Measurements from ENCODE around the gene NT5DC1.
"Not testable (repeated sequence)": the region's sequence is repeated elsewhere in the genome, so short reads cannot be mapped to it uniquely, and the experiment has no call there.

NT5DC1 gene

DNA sequence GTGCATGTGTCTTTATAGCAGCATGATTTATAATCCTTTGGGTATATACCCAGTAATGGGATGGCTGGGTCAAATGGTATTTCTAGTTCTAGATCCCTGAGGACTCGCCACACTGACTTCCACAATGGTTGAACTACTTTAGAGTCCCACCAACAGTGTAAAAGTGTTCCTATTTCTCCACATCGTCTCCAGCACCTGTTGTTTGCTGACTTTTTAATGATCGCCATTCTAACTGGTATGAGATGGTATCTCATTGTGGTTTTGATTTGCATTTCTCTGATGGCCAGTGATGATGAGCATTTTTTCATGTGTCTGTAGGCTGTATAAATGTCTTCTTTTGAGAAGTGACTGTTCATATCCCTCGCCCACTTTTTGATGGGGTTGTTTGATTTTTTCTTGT lies 184.3 kb downstream of the NT5DC1 start:
- POLR2A ChIA-PET; H3K9me3 ChIP-seq (ENCODE audit: control extremely low read depth in 1 of 5, control insufficient read depth in 4 of 5, insufficient read depth in 2 of 5, low read depth in 1 of 5, low read length in 4 of 5); H3K4me3 ChIP-seq (ENCODE audit: control insufficient read depth in 1 of 7, extremely low read depth in 1 of 7, insufficient read depth in 4 of 7, low read depth in 2 of 7, low read length in 6 of 7); H3K27me3 ChIP-seq (replicated peaks in 2 of 5; ENCODE audit: control insufficient read depth in 4 of 5, insufficient read depth in 5 of 5, low read length in 4 of 5); DNase-seq; H3K27ac ChIP-seq (ENCODE audit: insufficient read depth in 1 of 2, low read depth in 1 of 2, low read length in 2 of 2, poor library complexity in 1 of 2, severe bottlenecking in 2 of 2); H3K36me3 ChIP-seq (ENCODE audit: control insufficient read depth in 4 of 4, insufficient read depth in 4 of 4, low read length in 3 of 4): not testable (repeated sequence)
- no CpG with 5 or more reads among the region's 4 CpGs for WGBS (ENCODE audit: insufficient coverage)
- H3K4me1 ChIP-seq (ENCODE audit: control extremely low read depth in 1 of 4, control insufficient read depth in 4 of 4, insufficient read depth in 4 of 4, low read length in 3 of 4), result peaks cover 9 to 21% (median 11%) of the 10 kb centered on the region in 4 experiments
- CTCF ChIA-PET, result interaction anchor here (2.3 kb wide), 1 partner anchor 16 kb away, joined by 7 read pairs; no protein-coding TSS in a partner anchor

DNA sequence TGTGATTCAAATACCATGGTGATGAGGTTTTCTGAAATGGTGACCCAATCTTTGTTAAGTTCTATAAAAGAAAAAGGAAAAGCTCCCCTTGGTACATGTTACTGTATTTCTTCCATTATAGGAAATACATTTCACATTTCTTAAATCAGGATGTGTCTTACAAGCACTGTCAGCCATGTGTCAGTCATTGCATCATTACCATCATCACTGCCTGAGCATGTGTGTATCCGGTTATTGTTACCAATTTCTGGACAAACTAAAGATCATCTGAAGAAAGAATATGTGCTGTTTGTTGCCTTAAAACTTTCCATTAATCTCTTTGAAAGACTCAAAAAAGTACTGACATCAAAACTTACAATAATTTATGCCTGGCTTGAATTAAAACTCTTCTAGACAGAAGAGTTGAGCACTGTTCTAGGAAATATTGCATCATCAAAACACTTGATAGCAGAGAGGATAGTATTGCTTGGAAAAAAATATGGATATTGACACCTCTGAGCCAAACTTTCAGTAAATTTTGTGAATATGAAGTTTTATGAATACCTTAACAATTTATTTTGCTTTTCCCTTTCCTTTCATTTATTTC lies 186.2 kb downstream of the NT5DC1 start:
- H3K27me3 ChIP-seq (replicated peaks in 2 of 5; ENCODE audit: control insufficient read depth in 4 of 5, insufficient read depth in 5 of 5, low read length in 4 of 5), result no peaks in the 10 kb centered on the region
- no peak overlapping the region for H3K27ac ChIP-seq (ENCODE audit: insufficient read depth in 1 of 2, low read depth in 1 of 2, low read length in 2 of 2, poor library complexity in 1 of 2, severe bottlenecking in 2 of 2)
- H3K4me3 ChIP-seq (ENCODE audit: control insufficient read depth in 1 of 7, extremely low read depth in 1 of 7, insufficient read depth in 4 of 7, low read depth in 2 of 7, low read length in 6 of 7), result no peak overlapping the region
- no peaks in the 10 kb centered on the region for H3K9me3 ChIP-seq (ENCODE audit: control extremely low read depth in 1 of 5, control insufficient read depth in 4 of 5, insufficient read depth in 2 of 5, low read depth in 1 of 5, low read length in 4 of 5)
- no peak for DNase-seq
- POLR2A ChIA-PET, result no interaction called here
- no peaks in the 10 kb centered on the region for H3K36me3 ChIP-seq (ENCODE audit: control insufficient read depth in 4 of 4, insufficient read depth in 4 of 4, low read length in 3 of 4)
- CTCF ChIA-PET, result interaction anchor here (1.0 to 6.1 kb wide), 28 partner anchors 10 to 358 kb away, joined by 3 to 46 read pairs (median 6); partner anchors contain the start of gene CALHM6
- WGBS (ENCODE audit: insufficient coverage), result no CpG with 5 or more reads among the region's 1 CpG
- peaks cover 0 to 5% (median 0%) of the 10 kb centered on the region in 4 experiments for H3K4me1 ChIP-seq (ENCODE audit: control extremely low read depth in 1 of 4, control insufficient read depth in 4 of 4, insufficient read depth in 4 of 4, low read length in 3 of 4)

DNA sequence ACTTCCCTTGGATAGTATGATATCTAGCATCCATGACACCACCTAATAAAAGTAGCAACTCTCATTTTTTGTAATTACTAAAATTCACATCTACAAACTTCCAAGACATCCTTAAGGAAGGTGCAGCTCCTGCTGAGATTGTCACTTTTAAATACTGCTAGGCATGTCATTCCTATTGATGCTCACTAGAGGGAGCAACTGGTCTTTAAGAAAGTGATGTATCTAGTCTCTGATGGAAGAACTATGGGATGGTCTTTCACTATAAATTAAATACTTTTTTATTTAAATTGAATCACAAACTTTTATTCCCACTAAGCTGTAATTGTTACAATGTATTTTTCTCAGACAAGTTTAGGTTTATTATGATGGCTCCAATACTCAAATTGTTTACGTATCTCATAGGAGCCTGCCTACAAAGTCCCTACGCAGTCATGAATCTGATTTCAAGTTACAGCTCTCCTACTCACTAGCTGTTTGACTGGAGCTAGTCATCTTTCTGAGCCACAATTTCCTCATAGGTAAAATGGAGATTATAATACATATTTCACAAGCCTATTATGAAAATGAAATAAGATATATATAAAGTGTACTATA lies 187.1 kb downstream of the NT5DC1 start:
- ChIA-PET CTCF (interaction anchor here (0.7 to 6.1 kb wide), 49 partner anchors 8 to 374 kb away, joined by 3 to 46 read pairs (median 4); partner anchors contain the start of genes CALHM6, RWDD1 and TSPYL1), POLR2A (no interaction called here)
- Histone ChIP-seq H3K4me3 (ENCODE audit: control insufficient read depth in 1 of 7, extremely low read depth in 1 of 7, insufficient read depth in 4 of 7, low read depth in 2 of 7, low read length in 6 of 7) (no peak overlapping the region), H3K27ac (ENCODE audit: insufficient read depth in 1 of 2, low read depth in 1 of 2, low read length in 2 of 2, poor library complexity in 1 of 2, severe bottlenecking in 2 of 2) (no peak overlapping the region), H3K27me3 (replicated peaks in 2 of 5; ENCODE audit: control insufficient read depth in 4 of 5, insufficient read depth in 5 of 5, low read length in 4 of 5) (no peaks in the 10 kb centered on the region), H3K4me1 (ENCODE audit: control extremely low read depth in 1 of 4, control insufficient read depth in 4 of 4, insufficient read depth in 4 of 4, low read length in 3 of 4) (peaks cover 0 to 5% (median 0%) of the 10 kb centered on the region in 4 experiments), H3K9me3 (ENCODE audit: control extremely low read depth in 1 of 5, control insufficient read depth in 4 of 5, insufficient read depth in 2 of 5, low read depth in 1 of 5, low read length in 4 of 5) (no peaks in the 10 kb centered on the region), H3K36me3 (ENCODE audit: control insufficient read depth in 4 of 4, insufficient read depth in 4 of 4, low read length in 3 of 4) (no peaks in the 10 kb centered on the region)
- no CpG with 5 or more reads among the region's 2 CpGs for WGBS (ENCODE audit: insufficient coverage)
- DNase-seq, result peak; percentile 52 to 65 (median 59)

DNA sequence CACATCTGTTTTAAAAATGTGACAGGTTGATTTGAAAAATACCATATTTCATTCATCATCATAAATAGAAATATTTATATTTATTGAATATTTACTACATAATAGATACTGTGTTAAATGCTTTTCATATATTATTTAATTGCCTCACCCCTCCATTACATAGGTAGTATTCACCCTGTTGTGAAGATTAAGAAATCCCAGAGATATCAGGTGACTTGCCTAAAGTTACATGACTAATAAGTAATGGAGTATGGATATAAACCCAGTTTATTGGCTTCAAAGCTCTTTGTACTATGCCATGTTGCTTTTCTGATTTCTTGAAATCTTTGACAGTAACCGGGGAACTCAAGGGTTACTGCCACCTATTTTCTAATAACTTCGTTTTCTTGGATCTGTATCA lies 189.2 kb downstream of the NT5DC1 start:
- H3K4me1 ChIP-seq (ENCODE audit: control extremely low read depth in 1 of 4, control insufficient read depth in 4 of 4, insufficient read depth in 4 of 4, low read length in 3 of 4), result no peaks in the 10 kb centered on the region
- DNase-seq, result no peak
- H3K9me3 ChIP-seq (ENCODE audit: control extremely low read depth in 1 of 5, control insufficient read depth in 4 of 5, insufficient read depth in 2 of 5, low read depth in 1 of 5, low read length in 4 of 5), result no peaks in the 10 kb centered on the region
- no peak overlapping the region for H3K4me3 ChIP-seq (ENCODE audit: control insufficient read depth in 1 of 7, extremely low read depth in 1 of 7, insufficient read depth in 4 of 7, low read depth in 2 of 7, low read length in 6 of 7)
- H3K27ac ChIP-seq (ENCODE audit: insufficient read depth in 1 of 2, low read depth in 1 of 2, low read length in 2 of 2, poor library complexity in 1 of 2, severe bottlenecking in 2 of 2), result no peak overlapping the region
- no peaks in the 10 kb centered on the region for H3K36me3 ChIP-seq (ENCODE audit: control insufficient read depth in 4 of 4, insufficient read depth in 4 of 4, low read length in 3 of 4)
- CTCF ChIA-PET, result interaction anchor here (0.9 to 6.1 kb wide), 8 partner anchors 10 to 273 kb away, joined by 3 to 46 read pairs (median 4); no protein-coding TSS in a partner anchor
- POLR2A ChIA-PET, result no interaction called here
- H3K27me3 ChIP-seq (replicated peaks in 2 of 5; ENCODE audit: control insufficient read depth in 4 of 5, insufficient read depth in 5 of 5, low read length in 4 of 5), result no peaks in the 10 kb centered on the region
- WGBS (ENCODE audit: insufficient coverage), result no CpG with 5 or more reads among the region's 2 CpGs

DNA sequence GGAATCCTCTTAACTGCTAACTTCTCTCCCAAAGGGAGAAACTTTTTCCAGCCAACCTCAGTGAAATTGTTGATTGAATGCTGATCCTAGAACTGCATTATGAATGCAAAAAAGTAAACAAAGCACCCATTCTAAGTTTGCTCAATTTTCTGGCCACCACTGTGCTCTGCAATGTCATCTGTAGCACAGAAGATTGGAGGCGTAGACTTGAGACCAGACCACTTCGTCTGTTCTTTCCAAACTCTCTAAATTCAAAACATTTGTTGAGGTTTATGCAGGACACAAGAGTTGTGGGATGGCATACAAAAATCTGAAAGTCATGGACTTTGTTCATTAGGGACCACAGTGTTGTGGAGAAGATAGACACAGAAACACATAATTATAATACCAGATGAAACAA lies 190.1 kb downstream of the NT5DC1 start:
- H3K9me3 ChIP-seq (ENCODE audit: control extremely low read depth in 1 of 5, control insufficient read depth in 4 of 5, insufficient read depth in 2 of 5, low read depth in 1 of 5, low read length in 4 of 5), result no peaks in the 10 kb centered on the region
- no peak overlapping the region for H3K27ac ChIP-seq (ENCODE audit: insufficient read depth in 1 of 2, low read depth in 1 of 2, low read length in 2 of 2, poor library complexity in 1 of 2, severe bottlenecking in 2 of 2)
- CTCF ChIA-PET, result interaction anchor here (1.4 to 6.1 kb wide), 3 partner anchors 21 to 272 kb away, joined by 4 to 46 read pairs (median 4); no protein-coding TSS in a partner anchor
- no peaks in the 10 kb centered on the region for H3K4me1 ChIP-seq (ENCODE audit: control extremely low read depth in 1 of 4, control insufficient read depth in 4 of 4, insufficient read depth in 4 of 4, low read length in 3 of 4)
- 100% methylated on average over 1 of the region's 2 CpGs for WGBS (ENCODE audit: insufficient coverage)
- no peaks in the 10 kb centered on the region for H3K36me3 ChIP-seq (ENCODE audit: control insufficient read depth in 4 of 4, insufficient read depth in 4 of 4, low read length in 3 of 4)
- no peaks in the 10 kb centered on the region for H3K27me3 ChIP-seq (replicated peaks in 2 of 5; ENCODE audit: control insufficient read depth in 4 of 5, insufficient read depth in 5 of 5, low read length in 4 of 5)
- no peak overlapping the region for H3K4me3 ChIP-seq (ENCODE audit: control insufficient read depth in 1 of 7, extremely low read depth in 1 of 7, insufficient read depth in 4 of 7, low read depth in 2 of 7, low read length in 6 of 7)
- no peak for DNase-seq
- POLR2A ChIA-PET, result no interaction called here

DNA sequence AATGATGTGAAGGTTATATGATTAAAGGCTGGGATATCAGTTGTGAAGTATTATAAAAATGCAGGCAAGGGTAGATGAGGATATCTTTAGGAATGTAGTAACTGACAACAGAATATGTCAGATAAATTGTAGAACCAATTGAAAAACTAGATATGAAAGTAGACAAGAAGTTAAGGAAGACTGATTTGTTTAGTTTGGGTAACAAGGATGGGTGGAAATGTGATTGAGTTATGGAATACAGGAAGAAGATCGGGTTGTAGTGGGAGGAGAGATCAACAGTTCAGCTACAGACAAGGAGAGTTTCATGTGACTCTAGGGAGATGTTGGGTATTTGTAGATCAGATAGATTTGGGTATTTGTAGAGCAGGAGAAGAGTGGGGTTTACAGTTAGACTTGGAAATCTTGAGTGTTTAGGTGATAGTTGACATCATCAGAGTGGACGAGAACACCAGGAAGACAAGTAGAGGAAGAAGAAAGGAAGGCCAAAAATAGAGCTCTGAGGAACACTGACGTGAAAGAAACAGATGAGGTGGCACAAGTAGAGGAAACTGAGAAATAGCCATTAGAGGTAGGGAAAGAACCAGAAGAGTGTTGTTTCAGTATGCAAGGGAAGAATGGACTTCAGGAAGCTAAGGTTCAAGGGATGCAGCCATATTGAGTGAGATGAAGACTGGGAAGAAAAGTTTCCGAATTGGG lies 191.2 kb downstream of the NT5DC1 start:
- Histone ChIP-seq H3K27ac (ENCODE audit: insufficient read depth in 1 of 2, low read depth in 1 of 2, low read length in 2 of 2, poor library complexity in 1 of 2, severe bottlenecking in 2 of 2) (no peak overlapping the region), H3K4me3 (ENCODE audit: control insufficient read depth in 1 of 7, extremely low read depth in 1 of 7, insufficient read depth in 4 of 7, low read depth in 2 of 7, low read length in 6 of 7) (no peak overlapping the region), H3K4me1 (ENCODE audit: control extremely low read depth in 1 of 4, control insufficient read depth in 4 of 4, insufficient read depth in 4 of 4, low read length in 3 of 4) (no peaks in the 10 kb centered on the region), H3K27me3 (replicated peaks in 2 of 5; ENCODE audit: control insufficient read depth in 4 of 5, insufficient read depth in 5 of 5, low read length in 4 of 5) (no peaks in the 10 kb centered on the region), H3K36me3 (ENCODE audit: control insufficient read depth in 4 of 4, insufficient read depth in 4 of 4, low read length in 3 of 4) (no peaks in the 10 kb centered on the region), H3K9me3 (ENCODE audit: control extremely low read depth in 1 of 5, control insufficient read depth in 4 of 5, insufficient read depth in 2 of 5, low read depth in 1 of 5, low read length in 4 of 5) (no peaks in the 10 kb centered on the region)
- DNase-seq, result no peak
- 65% methylated on average over 4 of the region's 4 CpGs for WGBS (ENCODE audit: insufficient coverage)
- ChIA-PET CTCF (interaction anchor here (1.2 to 6.1 kb wide), 2 partner anchors 9 to 23 kb away, joined by 3 to 46 read pairs; no protein-coding TSS in a partner anchor), POLR2A (no interaction called here)

DNA sequence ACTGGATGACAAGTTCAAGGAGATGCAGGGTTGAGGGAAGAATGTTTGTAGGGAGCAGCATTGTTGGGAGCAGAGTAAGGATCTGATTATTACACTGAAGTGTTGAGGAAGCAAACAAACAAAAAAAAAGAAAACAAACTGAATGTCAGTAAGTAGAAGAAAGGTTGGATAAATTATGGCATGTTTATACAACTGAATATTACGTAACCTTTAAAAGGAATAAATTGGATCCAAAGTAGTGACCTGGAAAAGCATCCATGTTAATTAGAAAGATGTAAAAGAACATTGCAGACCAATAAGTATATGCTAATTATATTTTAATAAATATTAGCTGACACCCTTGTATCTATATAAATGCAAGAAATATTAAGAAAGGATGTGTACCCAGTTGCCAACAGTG lies 191.9 kb downstream of the NT5DC1 start:
- CTCF ChIA-PET, result interaction anchor here (1.2 to 1.6 kb wide), 4 partner anchors 10 to 269 kb away, joined by 3 to 5 read pairs (median 4); no protein-coding TSS in a partner anchor
- no peak overlapping the region for H3K27ac ChIP-seq (ENCODE audit: insufficient read depth in 1 of 2, low read depth in 1 of 2, low read length in 2 of 2, poor library complexity in 1 of 2, severe bottlenecking in 2 of 2)

More for the DNA sequence above, 191.9 kb downstream of the NT5DC1 start:
- WGBS (ENCODE audit: insufficient coverage), result no CpG with 5 or more reads among the region's 1 CpG
- POLR2A ChIA-PET, result interaction anchor here (0.7 kb wide), 1 partner anchor 148 kb away, joined by 3 read pairs; no protein-coding TSS in a partner anchor
- no peaks in the 10 kb centered on the region for H3K9me3 ChIP-seq (ENCODE audit: control extremely low read depth in 1 of 5, control insufficient read depth in 4 of 5, insufficient read depth in 2 of 5, low read depth in 1 of 5, low read length in 4 of 5)
- no peak for DNase-seq
- H3K27me3 ChIP-seq (replicated peaks in 2 of 5; ENCODE audit: control insufficient read depth in 4 of 5, insufficient read depth in 5 of 5, low read length in 4 of 5), result no peaks in the 10 kb centered on the region
- no peaks in the 10 kb centered on the region for H3K36me3 ChIP-seq (ENCODE audit: control insufficient read depth in 4 of 4, insufficient read depth in 4 of 4, low read length in 3 of 4)
- no peak overlapping the region for H3K4me3 ChIP-seq (ENCODE audit: control insufficient read depth in 1 of 7, extremely low read depth in 1 of 7, insufficient read depth in 4 of 7, low read depth in 2 of 7, low read length in 6 of 7)
- H3K4me1 ChIP-seq (ENCODE audit: control extremely low read depth in 1 of 4, control insufficient read depth in 4 of 4, insufficient read depth in 4 of 4, low read length in 3 of 4), result no peaks in the 10 kb centered on the region
